Hepatocyte (in vitro differentiated cells): ENCODE data around the gene PTPRD. TPM values are rescaled to one million over a fixed set of nuclear protein-coding genes. Genes with fewer than 3 reads are reported as not detected.
"Not testable (repeated sequence)": the region's sequence is repeated elsewhere in the genome, so short reads cannot be mapped to it uniquely, and the experiment has no call there.

Experiments used
- DNase-seq: peaks from one replicate; pipeline ENCODE4 v3.0.0-alpha.2; 2016; ENCODE audit warnings: low spot score
- H2AFZ ChIP-seq: fragments of 200-600 bp; sonication (generic); 2 replicates; pipeline ENCODE4 v1.6.0; 2016; ENCODE audit warnings: antibody characterized with exemption, mild to moderate bottlenecking
- H3K27ac ChIP-seq: fragments of 200-600 bp; sonication (generic); 2 replicates; pipeline ENCODE4 v1.5.1; 2016; ENCODE audit warnings: mild to moderate bottlenecking
- H3K27me3 ChIP-seq: fragments of 200-600 bp; sonication (generic); 2 replicates; pipeline ENCODE4 v1.6.1; 2016
- H3K36me3 ChIP-seq: fragments of 200-600 bp; sonication (generic); replicated peaks from 2 replicates; pipeline ENCODE4 v1.5.1; 2016; ENCODE audit warnings: low read depth; ENCODE audit not compliant: insufficient read depth
- H3K4me1 ChIP-seq: fragments of 200-600 bp; sonication (generic); 2 replicates; pipeline ENCODE4 v1.5.1; 2016; ENCODE audit warnings: mild to moderate bottlenecking, moderate library complexity; ENCODE audit not compliant: insufficient read depth
- H3K4me2 ChIP-seq: fragments of 200-600 bp; sonication (generic); 2 replicates; pipeline ENCODE4 v1.6.0; 2016
- H3K4me3 ChIP-seq: fragments of 200-600 bp; sonication (generic); 2 replicates; pipeline ENCODE4 v1.5.1; 2016; ENCODE audit warnings: mild to moderate bottlenecking
- H3K79me2 ChIP-seq: fragments of 200-600 bp; sonication (generic); 2 replicates; pipeline ENCODE4 v1.6.0; 2017; ENCODE audit warnings: mild to moderate bottlenecking
- H3K9me2 ChIP-seq: fragments of 200-600 bp; sonication (generic); replicated peaks from 2 replicates; pipeline ENCODE4 v1.6.0; 2017; ENCODE audit warnings: mild to moderate bottlenecking; ENCODE audit not compliant: insufficient read depth
- H3K9me3 ChIP-seq: fragments of 200-600 bp; sonication (generic); 2 replicates; pipeline ENCODE4 v1.5.1; 2016; ENCODE audit warnings: low read depth, mild to moderate bottlenecking
- H4K20me1 ChIP-seq: fragments of 200-600 bp; sonication (generic); 2 replicates; pipeline ENCODE4 v1.6.0; 2016; ENCODE audit warnings: mild to moderate bottlenecking; ENCODE audit not compliant: insufficient read depth, poor library complexity, severe bottlenecking
- CTCF ChIP-seq: fragments of 200-600 bp; sonication (generic); IDR thresholded peaks from 2 replicates; pipeline ENCODE4 v1.5.1; 2016; ENCODE audit warnings: antibody characterized with exemption, mild to moderate bottlenecking; ENCODE audit not compliant: poor library complexity
- EZH2 ChIP-seq: fragments of 200-600 bp; sonication (generic); IDR thresholded peaks from 2 replicates; pipeline ENCODE4 v1.6.1; 2016; ENCODE audit warnings: antibody characterized with exemption, mild to moderate bottlenecking, borderline replicate concordance
- EZH2phosphoT487 ChIP-seq: fragments of 200-600 bp; sonication (generic); IDR thresholded peaks from one replicate; pipeline ENCODE4 v1.6.1; 2018; ENCODE audit warnings: antibody characterized with exemption, mild to moderate bottlenecking, low read depth, moderate library complexity; ENCODE audit not compliant: unreplicated experiment, severe bottlenecking
- WGBS: methylation state at CpG from one replicate; pipeline ENCODE4 v1.1.6; 2016; ENCODE audit warnings: low lambda C conversion rate; ENCODE audit errors: missing lambda C conversion rate; 5-methylcytosine and 5-hydroxymethylcytosine counted together
- polyA plus RNA-seq: library from polyadenylated mRNA; unstranded; fragments of >200 nt; fragmentation: Nextera tagmentation; extraction: Ambion mirVana; gene quantifications from 2 replicates; pipeline ENCODE4 v1.2.1, GENCODE V29; 2016
- total RNA-seq: library from RNA; depleted of rRNA; stranded (reverse); fragments of >200 nt; gene quantifications from 2 replicates; pipeline ENCODE4 v1.2.3, GENCODE V29; 2014

The PTPRD gene
- total and polyA plus RNA-seq, 2 experiments from 2014 or later = 6.5 to 77.6 TPM

GRCh38 chr9:9483175-9483574, 1129.6 kb downstream of the PTPRD start:
- 80% methylated on average over 3 of the region's 3 CpGs for WGBS
- Histone ChIP-seq H3K27me3 (no peaks in the 10 kb centered on the region), H3K27ac (no peak overlapping the region), H4K20me1 (no peaks in the 10 kb centered on the region), H3K9me2 (no peaks in the 10 kb centered on the region), H3K4me2 (no peak overlapping the region), H2AFZ (no peak overlapping the region), H3K79me2 (no peaks in the 10 kb centered on the region), H3K9me3 (no peaks in the 10 kb centered on the region), H3K36me3 (no peaks in the 10 kb centered on the region), H3K4me1 (no peaks in the 10 kb centered on the region), H3K4me3 (no peak overlapping the region)
- no peak for TF ChIP-seq CTCF
- TF ChIP-seq EZH2 = no peak
- TF ChIP-seq EZH2phosphoT487 = no peak
- no peak for DNase-seq

- WGBS = 74% methylated on average over 3 of the region's 3 CpGs
Observed at GRCh38 chr9:9478741-9479140, 1134.1 kb downstream of the PTPRD start.

DNA sequence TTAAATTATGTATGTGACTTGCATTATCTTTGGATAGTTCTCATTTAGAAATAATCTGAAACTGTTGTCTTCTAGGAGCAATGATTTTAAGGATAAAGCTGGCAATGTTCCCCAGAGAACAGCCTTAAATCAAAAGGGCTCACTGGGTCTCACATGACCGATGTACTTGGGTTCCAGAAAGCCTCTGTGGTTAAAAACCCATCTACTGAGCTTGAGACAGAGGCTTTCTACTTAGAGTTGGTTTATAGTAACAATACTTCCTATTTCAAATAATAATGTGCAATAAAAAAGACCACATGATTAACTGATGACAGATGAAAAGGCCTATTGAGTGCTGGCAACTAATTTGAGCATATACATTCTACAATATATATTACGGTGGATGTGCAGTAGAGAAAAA, 1143.5 kb downstream of the PTPRD start:
- Histone ChIP-seq H3K4me2 (no peak overlapping the region), H2AFZ (no peak overlapping the region), H3K79me2 (no peaks in the 10 kb centered on the region), H3K9me2 (no peaks in the 10 kb centered on the region), H3K27me3 (no peaks in the 10 kb centered on the region), H3K4me3 (no peak overlapping the region), H3K4me1 (no peaks in the 10 kb centered on the region), H3K36me3 (no peaks in the 10 kb centered on the region), H3K9me3 (no peaks in the 10 kb centered on the region), H4K20me1 (no peaks in the 10 kb centered on the region), H3K27ac (no peak overlapping the region)
- 64% methylated on average over 2 of the region's 2 CpGs for WGBS
- TF ChIP-seq EZH2phosphoT487 (no peak), CTCF (no peak), EZH2 (no peak)
- DNase-seq = no peak

More at GRCh38 chr9:9478741-9479140, 1134.1 kb downstream of the PTPRD start:
- Histone ChIP-seq H3K4me1 (no peaks in the 10 kb centered on the region), H2AFZ (no peak overlapping the region), H4K20me1 (no peaks in the 10 kb centered on the region), H3K27me3 (no peaks in the 10 kb centered on the region), H3K36me3 (no peaks in the 10 kb centered on the region), H3K79me2 (no peaks in the 10 kb centered on the region), H3K9me3 (no peaks in the 10 kb centered on the region), H3K9me2 (no peaks in the 10 kb centered on the region), H3K4me3 (no peak overlapping the region), H3K4me2 (no peak overlapping the region), H3K27ac (no peak overlapping the region)
- DNase-seq = no peak
- TF ChIP-seq EZH2phosphoT487 (no peak), EZH2 (no peak), CTCF (no peak)

- not testable (repeated sequence) for H3K4me1 ChIP-seq, H2AFZ ChIP-seq, H3K4me3 ChIP-seq, H4K20me1 ChIP-seq, H3K36me3 ChIP-seq, H3K9me3 ChIP-seq, H3K9me2 ChIP-seq, H3K79me2 ChIP-seq, DNase-seq, H3K27me3 ChIP-seq, H3K4me2 ChIP-seq, H3K27ac ChIP-seq
- 98% methylated on average over 17 of the region's 19 CpGs for WGBS
Observed at GRCh38 chr9:9441874-9442273, 1170.9 kb downstream of the PTPRD start.
